Osteoblast (primary cell): ENCODE results near the gene CLINT1. TPM values are rescaled to one million over a fixed set of nuclear protein-coding genes. Genes with fewer than 3 reads are reported as not detected.
A peak's percentile ranks its signal among the peaks of the same experiment; 100 is the strongest.

Experiments used
- DNase-seq: peaks from one replicate; pipeline ENCODE4 v3.0.0; 2011; ENCODE audit warnings: low spot score, mixed read lengths; ENCODE audit not compliant: insufficient read length; ENCODE audit errors: missing footprints
- H2AFZ ChIP-seq: 2 replicates; pipeline ENCODE4 v1.6.0; 2011; ENCODE audit warnings: mild to moderate bottlenecking, low read length
- H3K27ac ChIP-seq: 2 replicates; pipeline ENCODE4 v1.5.1; 2011; ENCODE audit warnings: mild to moderate bottlenecking, low read depth, low read length, moderate library complexity
- H3K27me3 ChIP-seq: 2 replicates; pipeline ENCODE4 v1.6.0; 2012; ENCODE audit warnings: mild to moderate bottlenecking, control low read depth, inconsistent platforms, low read length, moderate library complexity; ENCODE audit not compliant: insufficient read depth
- H3K36me3 ChIP-seq: 2 replicates; pipeline ENCODE4 v1.5.1; 2011; ENCODE audit warnings: mild to moderate bottlenecking, low read length, control low read depth, moderate library complexity; ENCODE audit not compliant: insufficient read depth
- H3K4me1 ChIP-seq: 2 replicates; pipeline ENCODE4 v1.5.1; 2011; ENCODE audit warnings: mild to moderate bottlenecking, low read length, control low read depth, moderate library complexity; ENCODE audit not compliant: insufficient read depth
- H3K4me2 ChIP-seq: 2 replicates; pipeline ENCODE4 v1.6.0; 2011; ENCODE audit warnings: mild to moderate bottlenecking, low read length; ENCODE audit not compliant: insufficient read depth
- H3K4me3 ChIP-seq: fragments of 200-600 bp; sonication (generic); 3 replicates; pipeline ENCODE4 v1.5.1; 2012; ENCODE audit warnings: mild to moderate bottlenecking, low read length, inconsistent platforms; ENCODE audit not compliant: insufficient read depth
- H3K79me2 ChIP-seq: 2 replicates; pipeline ENCODE4 v1.6.0; 2012; ENCODE audit warnings: mild to moderate bottlenecking, low read length, control low read depth, inconsistent platforms; ENCODE audit not compliant: insufficient read depth
- H3K9me3 ChIP-seq: 2 replicates; pipeline ENCODE4 v1.5.1; 2011; ENCODE audit warnings: low read depth, low read length, control low read depth
- H4K20me1 ChIP-seq: 2 replicates; pipeline ENCODE4 v1.6.0; 2012; ENCODE audit warnings: mild to moderate bottlenecking, low read length, control low read depth; ENCODE audit not compliant: insufficient read depth
- total RNA-seq: library from RNA; depleted of rRNA; stranded (reverse); fragments of >200 nt; gene quantifications from 2 replicates; pipeline ENCODE4 v1.2.3, GENCODE V29; 2012
- TF ChIP-seq, protein P1 (sequence below): IDR thresholded peaks from 2 replicates; pipeline ENCODE4 v1.5.1; 2011; ENCODE audit warnings: mild to moderate bottlenecking, low read depth, low read length, moderate library complexity; ENCODE audit errors: extremely low read depth

Gene CLINT1
- total RNA-seq, 1 donor, result 85.4 TPM

DNA sequence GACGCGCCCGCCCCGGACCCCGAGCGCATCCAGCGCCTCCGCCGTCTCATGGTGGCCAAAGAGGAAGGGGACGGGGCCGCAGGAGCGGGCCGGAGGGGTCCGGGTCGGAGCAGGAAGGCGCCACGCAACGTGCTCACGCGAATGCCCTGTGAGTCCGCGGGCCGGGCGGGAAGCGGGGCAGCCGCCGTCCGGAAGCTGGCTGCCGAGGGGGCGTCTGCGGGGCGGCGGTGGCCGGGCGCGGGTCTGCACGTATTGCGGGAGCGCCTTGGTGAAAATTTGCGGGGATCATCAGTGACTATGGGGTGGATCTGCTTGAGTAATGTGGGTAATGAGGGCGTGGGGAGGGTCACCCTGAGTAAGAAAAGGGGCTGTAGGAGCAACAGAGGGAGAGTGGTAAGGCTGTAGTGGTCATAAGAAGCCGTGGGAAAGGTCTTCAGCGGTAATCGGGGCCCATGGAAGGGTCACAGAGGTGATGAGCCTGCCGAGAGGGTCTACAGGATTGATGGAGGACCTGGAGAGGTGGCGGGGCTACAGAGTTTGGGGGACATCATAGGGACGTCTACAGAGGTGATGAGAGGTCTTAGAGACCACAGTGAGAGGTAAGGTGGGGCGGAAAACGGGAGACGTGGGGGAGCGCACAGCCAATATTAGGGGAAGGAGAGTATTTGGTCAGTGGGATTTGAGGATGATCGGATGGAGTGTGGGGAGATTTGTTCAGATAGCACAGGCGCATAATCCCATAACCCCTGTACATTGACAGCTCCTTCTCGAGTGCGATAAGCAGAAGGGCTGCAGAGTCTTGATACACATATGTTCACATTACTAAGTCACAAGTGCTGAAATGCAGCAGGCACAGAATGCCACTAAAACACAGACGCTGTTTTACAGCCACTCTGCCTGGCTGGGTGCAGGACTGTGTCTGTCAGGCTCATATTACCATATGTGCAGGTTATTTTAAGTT lies 114.6 kb downstream of the CLINT1 start:
- Histone ChIP-seq H4K20me1 (no peaks in the 10 kb centered on the region), H3K79me2 (peaks cover 31% of the 10 kb centered on the region), H3K27ac (peak overlapping the region; percentile 47), H2AFZ (peak overlapping the region; percentile 85), H3K27me3 (no peaks in the 10 kb centered on the region), H3K4me3 (peak overlapping the region; percentile 87), H3K36me3 (peaks cover 6% of the 10 kb centered on the region), H3K4me1 (peaks cover 27% of the 10 kb centered on the region), H3K4me2 (peak overlapping the region; percentile 100), H3K9me3 (no peaks in the 10 kb centered on the region)
- peak; percentile 90 for DNase-seq
- TF ChIP-seq, protein P1, sequence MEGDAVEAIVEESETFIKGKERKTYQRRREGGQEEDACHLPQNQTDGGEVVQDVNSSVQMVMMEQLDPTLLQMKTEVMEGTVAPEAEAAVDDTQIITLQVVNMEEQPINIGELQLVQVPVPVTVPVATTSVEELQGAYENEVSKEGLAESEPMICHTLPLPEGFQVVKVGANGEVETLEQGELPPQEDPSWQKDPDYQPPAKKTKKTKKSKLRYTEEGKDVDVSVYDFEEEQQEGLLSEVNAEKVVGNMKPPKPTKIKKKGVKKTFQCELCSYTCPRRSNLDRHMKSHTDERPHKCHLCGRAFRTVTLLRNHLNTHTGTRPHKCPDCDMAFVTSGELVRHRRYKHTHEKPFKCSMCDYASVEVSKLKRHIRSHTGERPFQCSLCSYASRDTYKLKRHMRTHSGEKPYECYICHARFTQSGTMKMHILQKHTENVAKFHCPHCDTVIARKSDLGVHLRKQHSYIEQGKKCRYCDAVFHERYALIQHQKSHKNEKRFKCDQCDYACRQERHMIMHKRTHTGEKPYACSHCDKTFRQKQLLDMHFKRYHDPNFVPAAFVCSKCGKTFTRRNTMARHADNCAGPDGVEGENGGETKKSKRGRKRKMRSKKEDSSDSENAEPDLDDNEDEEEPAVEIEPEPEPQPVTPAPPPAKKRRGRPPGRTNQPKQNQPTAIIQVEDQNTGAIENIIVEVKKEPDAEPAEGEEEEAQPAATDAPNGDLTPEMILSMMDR, result no peak

DNA sequence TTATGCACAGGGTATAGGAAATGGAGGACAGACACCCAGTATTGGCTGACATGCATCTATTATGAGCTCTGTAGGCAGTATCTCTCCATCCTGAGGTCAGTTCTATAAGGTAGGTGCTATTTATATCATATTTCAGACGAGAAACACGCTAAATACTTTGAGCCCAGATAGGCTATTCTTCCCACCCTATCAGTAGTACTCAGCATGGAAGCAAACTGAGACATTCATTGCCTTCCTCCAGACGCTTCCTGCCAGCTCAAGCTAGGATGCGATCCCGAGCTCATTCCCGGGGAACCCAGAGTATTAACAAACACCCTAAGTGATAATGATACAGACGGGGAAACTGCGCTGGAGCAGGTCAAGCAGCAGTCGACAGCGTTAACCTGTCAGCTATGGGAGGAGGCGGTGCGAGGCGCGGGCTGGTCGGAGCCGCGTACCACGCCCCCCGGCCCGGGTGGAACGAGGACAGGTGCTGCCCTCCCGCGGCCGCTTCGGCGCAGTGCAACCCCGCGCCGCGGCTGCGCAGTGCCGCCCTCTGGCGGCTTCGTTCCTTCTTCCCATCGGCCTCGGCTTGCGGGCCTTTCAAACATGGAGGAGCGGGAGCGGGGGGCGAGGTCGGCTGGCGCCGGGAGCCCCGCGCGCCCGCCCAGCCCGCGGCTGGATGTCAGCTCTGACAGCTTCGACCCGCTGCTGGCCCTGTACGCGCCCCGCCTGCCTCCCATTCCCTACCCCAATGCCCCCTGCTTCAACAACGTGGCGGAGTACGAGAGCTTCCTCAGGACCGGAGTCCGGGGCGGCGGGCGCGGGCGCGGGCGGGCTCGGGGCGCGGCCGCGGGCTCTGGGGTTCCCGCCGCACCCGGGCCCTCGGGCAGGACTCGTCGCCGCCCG lies 115.5 kb downstream of the CLINT1 start, which contains the start of gene LSM11:
LSM11 (plus strand) TSS at position 550 of the 888 bp plus-strand sequence; CDS start at position 589, 39 bp downstream.
- Histone ChIP-seq H3K27ac (peak within 1 kb of the TSS; percentile 47), H3K4me3 (peak within 1 kb of the TSS; percentile 87), H3K27me3 (no peaks in the 10 kb centered on the region), H3K4me1 (peaks cover 18% of the 10 kb centered on the region), H3K79me2 (peaks cover 28% of the 10 kb centered on the region), H4K20me1 (no peaks in the 10 kb centered on the region), H2AFZ (peak within 1 kb of the TSS; percentile 100), H3K4me2 (peak within 1 kb of the TSS; percentile 100), H3K9me3 (no peaks in the 10 kb centered on the region), H3K36me3 (peaks cover 12% of the 10 kb centered on the region)
- TF ChIP-seq, protein P1, result peak; percentile 86
- DNase-seq, result peak; percentile 99

DNA sequence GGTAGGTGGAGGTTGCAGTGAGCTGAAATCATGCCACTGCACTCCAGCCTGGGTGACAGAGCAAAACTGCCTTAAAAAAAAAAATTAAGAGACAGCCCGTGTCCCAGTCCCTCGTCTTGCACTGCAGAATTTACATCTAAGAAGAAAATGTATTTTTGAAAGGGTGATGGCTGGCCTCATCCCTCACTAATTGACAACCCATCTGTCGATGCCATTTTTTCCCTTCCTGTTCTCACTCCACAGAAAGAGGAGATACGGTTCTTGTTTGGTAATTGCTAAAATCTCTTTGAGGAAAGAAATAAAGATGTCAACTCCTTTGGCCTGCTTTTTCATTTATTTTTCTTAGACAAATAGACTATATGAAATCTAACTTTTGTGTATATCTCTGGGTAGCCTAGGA lies 117.8 kb downstream of the CLINT1 start:
- Histone ChIP-seq H3K36me3 (peaks cover 20% of the 10 kb centered on the region), H3K4me2 (no peak overlapping the region), H3K27me3 (no peaks in the 10 kb centered on the region), H3K4me3 (no peak overlapping the region), H3K79me2 (peaks cover 19% of the 10 kb centered on the region), H2AFZ (no peak overlapping the region), H4K20me1 (no peaks in the 10 kb centered on the region), H3K27ac (no peak overlapping the region), H3K9me3 (no peaks in the 10 kb centered on the region), H3K4me1 (peaks cover 10% of the 10 kb centered on the region)
- DNase-seq, result no peak
- TF ChIP-seq, protein P1, result no peak
